COR-L47 (cell line): ENCODE results near the gene CRMP1.
A peak's percentile ranks its signal among the peaks of the same experiment; 100 is the strongest.

Source experiments
- DNase-seq: peaks from one replicate; lab custom pipeline; 2025; lab: John Stamatoyannopoulos, UW

The CRMP1 gene

GRCh38 chr4:5919571-5919970 lies 26.7 kb upstream of the CRMP1 start:
- DNase-seq: no peak

GRCh38 chr4:5919044-5919443 lies 26.2 kb upstream of the CRMP1 start:
- no peak for DNase-seq

GRCh38 chr4:5918331-5918985 lies 25.6 kb upstream of the CRMP1 start:
- peak; percentile 83 for DNase-seq

- DNase-seq: no peak
These were observed 24.8 kb upstream of the CRMP1 start for GRCh38 chr4:5917672-5918071.

GRCh38 chr4:5916229-5916628 lies 23.3 kb upstream of the CRMP1 start:
- no peak for DNase-seq

GRCh38 chr4:5913454-5913853 lies 20.6 kb upstream of the CRMP1 start:
- DNase-seq: no peak

GRCh38 chr4:5912614-5913019 lies 19.7 kb upstream of the CRMP1 start:
- peak; percentile 86 for DNase-seq

- no peak for DNase-seq
These were observed 16.1 kb upstream of the CRMP1 start for GRCh38 chr4:5908876-5909427.

- peak; percentile 19 for DNase-seq
These were observed 13.3 kb upstream of the CRMP1 start for GRCh38 chr4:5906191-5906590.

- DNase-seq: no peak
These were observed 12.8 kb upstream of the CRMP1 start for GRCh38 chr4:5905714-5906113.

- DNase-seq: no peak
These were observed 8.0 kb upstream of the CRMP1 start for GRCh38 chr4:5900844-5901243.

GRCh38 chr4:5899881-5900280 lies 7.0 kb upstream of the CRMP1 start:
- DNase-seq: no peak

GRCh38 chr4:5899396-5899795 lies 6.5 kb upstream of the CRMP1 start:
- DNase-seq: no peak

GRCh38 chr4:5897674-5898073 lies 4.8 kb upstream of the CRMP1 start:
- DNase-seq: no peak

- no peak for DNase-seq
These were observed 2.4 kb upstream of the CRMP1 start for GRCh38 chr4:5895287-5895686.

- no peak for DNase-seq
These were observed 1.4 kb upstream of the CRMP1 start for GRCh38 chr4:5894266-5894665.

GRCh38 chr4:5893591-5893990 lies 705 bp upstream of the CRMP1 start:
- DNase-seq: no peak

- DNase-seq: peak; percentile 29
These were observed 423 bp downstream of the CRMP1 start for GRCh38 chr4:5892323-5893003.

- DNase-seq: peak; percentile 10
These were observed 1.1 kb downstream of the CRMP1 start for GRCh38 chr4:5891563-5892322.

- peak; percentile 86 for DNase-seq
These were observed 2.7 kb downstream of the CRMP1 start for GRCh38 chr4:5890063-5890727.

GRCh38 chr4:5889002-5889696 lies 3.7 kb downstream of the CRMP1 start:
- peak; percentile 13 for DNase-seq
